ENCODE measurements around the gene SNX21.

DNA sequence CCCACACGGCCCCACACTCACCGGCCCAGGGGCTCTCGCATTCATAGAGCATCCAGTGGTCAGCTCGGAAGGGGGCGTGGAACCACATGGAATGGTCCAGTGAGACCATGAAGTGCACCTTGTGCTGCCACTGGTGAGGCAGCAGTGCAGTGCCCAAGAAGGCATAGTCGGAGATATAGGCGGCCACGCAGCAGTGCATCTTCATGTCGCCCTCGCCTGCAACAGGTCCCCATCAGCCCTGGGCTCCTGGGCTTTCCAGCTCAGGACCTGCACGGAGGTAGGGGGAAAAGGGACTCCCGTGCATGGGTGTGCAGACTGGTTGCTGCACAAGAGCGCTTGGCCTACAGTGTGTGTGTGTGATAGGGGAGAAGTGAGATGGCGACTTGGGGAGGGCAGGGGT, 9.9 kb downstream of the SNX21 start:
- TF ChIP-seq, protein P1, sequence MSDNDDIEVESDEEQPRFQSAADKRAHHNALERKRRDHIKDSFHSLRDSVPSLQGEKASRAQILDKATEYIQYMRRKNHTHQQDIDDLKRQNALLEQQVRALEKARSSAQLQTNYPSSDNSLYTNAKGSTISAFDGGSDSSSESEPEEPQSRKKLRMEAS (IDR thresholded peaks at IDR 0.05; ENCODE audit: low read depth, low read length): no peak
- TF ChIP-seq, protein P2, sequence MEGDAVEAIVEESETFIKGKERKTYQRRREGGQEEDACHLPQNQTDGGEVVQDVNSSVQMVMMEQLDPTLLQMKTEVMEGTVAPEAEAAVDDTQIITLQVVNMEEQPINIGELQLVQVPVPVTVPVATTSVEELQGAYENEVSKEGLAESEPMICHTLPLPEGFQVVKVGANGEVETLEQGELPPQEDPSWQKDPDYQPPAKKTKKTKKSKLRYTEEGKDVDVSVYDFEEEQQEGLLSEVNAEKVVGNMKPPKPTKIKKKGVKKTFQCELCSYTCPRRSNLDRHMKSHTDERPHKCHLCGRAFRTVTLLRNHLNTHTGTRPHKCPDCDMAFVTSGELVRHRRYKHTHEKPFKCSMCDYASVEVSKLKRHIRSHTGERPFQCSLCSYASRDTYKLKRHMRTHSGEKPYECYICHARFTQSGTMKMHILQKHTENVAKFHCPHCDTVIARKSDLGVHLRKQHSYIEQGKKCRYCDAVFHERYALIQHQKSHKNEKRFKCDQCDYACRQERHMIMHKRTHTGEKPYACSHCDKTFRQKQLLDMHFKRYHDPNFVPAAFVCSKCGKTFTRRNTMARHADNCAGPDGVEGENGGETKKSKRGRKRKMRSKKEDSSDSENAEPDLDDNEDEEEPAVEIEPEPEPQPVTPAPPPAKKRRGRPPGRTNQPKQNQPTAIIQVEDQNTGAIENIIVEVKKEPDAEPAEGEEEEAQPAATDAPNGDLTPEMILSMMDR (IDR thresholded peaks at IDR 0.05; ENCODE audit: low read depth, low read length): no peak
- TF ChIP-seq POLR2A (IDR thresholded peaks at IDR 0.05; ENCODE audit: extremely low read depth, insufficient read length): no peak

Measured in NB4 (cell line).